DOHH2 (cell line): Measurements from ENCODE around the gene CD151.

Experiments used
- CTCF ChIP-seq: fragments of 200-600 bp; sonication (generic); IDR thresholded peaks from one replicate; pipeline ENCODE4 v1.5.1; 2014; ENCODE audit warnings: antibody characterized with exemption, mild to moderate bottlenecking, low read depth, low read length; ENCODE audit not compliant: poor library complexity, severe bottlenecking
- EZH2phosphoT487 ChIP-seq: fragments of 200-600 bp; sonication (generic); IDR thresholded peaks from 2 replicates; pipeline ENCODE4 v1.6.1; 2017; ENCODE audit warnings: borderline replicate concordance, mild to moderate bottlenecking, antibody characterized with exemption, low read length, moderate library complexity, mixed read lengths

- TF ChIP-seq CTCF = no peak
- TF ChIP-seq EZH2phosphoT487 = no peak
Observed at GRCh38 chr11:819943-820649, 12.7 kb upstream of the CD151 start.
